T-helper 22 cell (primary cell): Measurements from ENCODE around the gene CDK19.
"Not testable (repeated sequence)": the region's sequence is repeated elsewhere in the genome, so short reads cannot be mapped to it uniquely, and the experiment has no call there.

Experiments
- DNase-seq: peaks from one replicate; pipeline ENCODE4 v3.0.0-alpha.2; 2020; ENCODE audit warnings: low read depth

The CDK19 gene

GRCh38 chr6:110577596-110578167, 237.6 kb downstream of the CDK19 start:
- not testable (repeated sequence) for DNase-seq

- no peak for DNase-seq
These were observed 239.3 kb downstream of the CDK19 start for GRCh38 chr6:110575925-110576463.

- no peak for DNase-seq
These were observed 240.5 kb downstream of the CDK19 start for GRCh38 chr6:110574817-110575216.

- DNase-seq = no peak
These were observed 241.7 kb downstream of the CDK19 start for GRCh38 chr6:110573537-110573936.

- DNase-seq = no peak
These were observed 242.1 kb downstream of the CDK19 start for GRCh38 chr6:110573136-110573535.

- DNase-seq = no peak
These were observed 247.1 kb downstream of the CDK19 start for GRCh38 chr6:110567957-110568696.

GRCh38 chr6:110566346-110567125, 248.7 kb downstream of the CDK19 start:
- DNase-seq = no peak

GRCh38 chr6:110564703-110565421, 250.4 kb downstream of the CDK19 start:
- no peak for DNase-seq

GRCh38 chr6:110563711-110564110, 251.6 kb downstream of the CDK19 start:
- DNase-seq = no peak

- no peak for DNase-seq
These were observed 252.9 kb downstream of the CDK19 start for GRCh38 chr6:110562316-110562915.

GRCh38 chr6:110561696-110562095, 253.6 kb downstream of the CDK19 start:
- no peak for DNase-seq

GRCh38 chr6:110561008-110561396, 254.3 kb downstream of the CDK19 start:
- DNase-seq = no peak

GRCh38 chr6:110560239-110561007, 254.8 kb downstream of the CDK19 start:
- DNase-seq = no peak
